Activated CD4-positive, alpha-beta T cell treated with anti-CD3 and anti-CD28 coated beads, Interleukin-2, amount 10 ng/mL, durations not matched to agents 24 days and 14 days (primary cell): Measurements from ENCODE around the gene ZNF174. TPM values are rescaled to one million over a fixed set of nuclear protein-coding genes. Genes with fewer than 3 reads are reported as not detected.
A peak's percentile ranks its signal among the peaks of the same experiment; 100 is the strongest.

ENCODE experiments used
- DNase-seq: peaks from one replicate; pipeline ENCODE4 v3.0.0; 2022
- H3K27ac Mint-ChIP-seq: one replicate; pipeline ENCODE4 v1.8.0; 2022; ENCODE audit warnings: mild to moderate bottlenecking, mixed read lengths
- H3K27me3 Mint-ChIP-seq: one replicate; pipeline ENCODE4 v1.8.0; 2022; ENCODE audit warnings: mixed read lengths
- H3K36me3 Mint-ChIP-seq: one replicate; pipeline ENCODE4 v1.8.0; 2022; ENCODE audit warnings: low read depth, mild to moderate bottlenecking, mixed read lengths
- H3K4me1 Mint-ChIP-seq: one replicate; pipeline ENCODE4 v1.8.0; 2021; ENCODE audit warnings: mixed read lengths
- H3K4me3 Mint-ChIP-seq: one replicate; pipeline ENCODE4 v1.8.0; 2022; ENCODE audit warnings: mild to moderate bottlenecking, moderate library complexity, mixed read lengths
- H3K9me3 Mint-ChIP-seq: one replicate; pipeline ENCODE4 v1.8.0; 2021; ENCODE audit warnings: mixed read lengths
- intact Hi-C: fragments of 100-400 bp; cut with micrococcal nuclease; formaldehyde crosslinking; loops from one replicate; pipeline ENCODE4 v1.15.1; 2023
- total RNA-seq: library from RNA; stranded (reverse); gene quantifications from 2 replicates; pipeline ENCODE4 v1.2.3, GENCODE V29; 2022

The ZNF174 gene
- 10.1 and 11.4 TPM in 2 replicates for total RNA-seq

GRCh38 chr16:3400779-3401688 lies at the start of gene ZNF174, which contains the start of gene ZSCAN32:
Gene ZNF174 (plus strand): TSS chr16:3401215. CDS start chr16:3402005, 790 bp downstream.
Gene ZSCAN32 (minus strand): TSS chr16:3401004. CDS start chr16:3397557, 3,447 bp downstream.
- Mint-ChIP-seq H3K36me3 (peaks cover 74% of the 10 kb centered on the region), H3K4me1 (peaks cover 20% of the 10 kb centered on the region), H3K27me3 (no peaks in the 10 kb centered on the region), H3K27ac (peak within 1 kb of the TSS; percentile 86), H3K4me3 (peak within 1 kb of the TSS; percentile 90), H3K9me3 (peaks cover 27% of the 10 kb centered on the region)
- intact Hi-C loops = loop anchor here (1.0 to 5.0 kb wide), 5 partner anchors 42 to 137 kb away; partner anchors contain the start of genes CLUAP1, NAA60, ZNF263 and ZNF597
- DNase-seq = peak; percentile 100

GRCh38 chr16:3355589-3355988 lies 45.4 kb upstream of the ZNF174 start, which contains the start of gene OR2C1:
Gene OR2C1 (plus strand): TSS chr16:3355889. CDS start chr16:3355941, 52 bp downstream.
- H3K27me3 Mint-ChIP-seq = no peaks in the 10 kb centered on the region
- DNase-seq = no peak
- no peaks in the 10 kb centered on the region for H3K36me3 Mint-ChIP-seq
- intact Hi-C loops = no loop called here
- H3K27ac Mint-ChIP-seq = no peak within 1 kb of the TSS
- peaks cover 26% of the 10 kb centered on the region for H3K9me3 Mint-ChIP-seq
- H3K4me1 Mint-ChIP-seq = no peaks in the 10 kb centered on the region
- no peak within 1 kb of the TSS for H3K4me3 Mint-ChIP-seq

- no peak overlapping the region for H3K4me3 Mint-ChIP-seq
- no peaks in the 10 kb centered on the region for H3K27me3 Mint-ChIP-seq
- no peak for DNase-seq
- intact Hi-C loops = no loop called here
- no peaks in the 10 kb centered on the region for H3K4me1 Mint-ChIP-seq
- H3K9me3 Mint-ChIP-seq = peaks cover 30% of the 10 kb centered on the region
- H3K36me3 Mint-ChIP-seq = no peaks in the 10 kb centered on the region
- H3K27ac Mint-ChIP-seq = no peak overlapping the region
Observed at GRCh38 chr16:3356118-3356517, 44.9 kb upstream of the ZNF174 start.

- Mint-ChIP-seq H3K36me3 (peaks cover 2% of the 10 kb centered on the region), H3K27me3 (no peaks in the 10 kb centered on the region), H3K4me3 (no peak overlapping the region), H3K4me1 (no peaks in the 10 kb centered on the region), H3K9me3 (peaks cover 29% of the 10 kb centered on the region), H3K27ac (no peak overlapping the region)
- intact Hi-C loops = no loop called here
- no peak for DNase-seq
Observed at GRCh38 chr16:3358871-3359270, 42.1 kb upstream of the ZNF174 start.

GRCh38 chr16:3362931-3363330 lies 38.1 kb upstream of the ZNF174 start:
- H3K27ac Mint-ChIP-seq = no peak overlapping the region
- no peak overlapping the region for H3K4me3 Mint-ChIP-seq
- intact Hi-C loops = no loop called here
- no peak for DNase-seq
- H3K9me3 Mint-ChIP-seq = peaks cover 20% of the 10 kb centered on the region
- no peaks in the 10 kb centered on the region for H3K27me3 Mint-ChIP-seq
- H3K4me1 Mint-ChIP-seq = peaks cover 1% of the 10 kb centered on the region
- H3K36me3 Mint-ChIP-seq = peaks cover 13% of the 10 kb centered on the region

- Mint-ChIP-seq H3K27ac (no peak overlapping the region), H3K4me3 (no peak overlapping the region), H3K4me1 (peaks cover 1% of the 10 kb centered on the region), H3K9me3 (peaks cover 20% of the 10 kb centered on the region), H3K27me3 (no peaks in the 10 kb centered on the region), H3K36me3 (peaks cover 13% of the 10 kb centered on the region)
- no peak for DNase-seq
- intact Hi-C loops = no loop called here
Observed at GRCh38 chr16:3363793-3364192, 37.2 kb upstream of the ZNF174 start.

GRCh38 chr16:3364774-3365427 lies 36.1 kb upstream of the ZNF174 start:
- intact Hi-C loops = no loop called here
- Mint-ChIP-seq H3K36me3 (peaks cover 13% of the 10 kb centered on the region), H3K4me1 (peaks cover 1% of the 10 kb centered on the region), H3K27ac (peak overlapping the region; percentile 78), H3K4me3 (peak overlapping the region; percentile 73), H3K9me3 (peaks cover 15% of the 10 kb centered on the region), H3K27me3 (no peaks in the 10 kb centered on the region)
- peak; percentile 89 for DNase-seq

GRCh38 chr16:3369073-3369472 lies 31.9 kb upstream of the ZNF174 start:
- intact Hi-C loops = no loop called here
- peaks cover 10% of the 10 kb centered on the region for H3K36me3 Mint-ChIP-seq
- no peak for DNase-seq
- peaks cover 6% of the 10 kb centered on the region for H3K9me3 Mint-ChIP-seq
- H3K4me3 Mint-ChIP-seq = no peak overlapping the region
- H3K27ac Mint-ChIP-seq = no peak overlapping the region
- H3K4me1 Mint-ChIP-seq = peaks cover 1% of the 10 kb centered on the region
- H3K27me3 Mint-ChIP-seq = no peaks in the 10 kb centered on the region

- Mint-ChIP-seq H3K4me1 (no peaks in the 10 kb centered on the region), H3K4me3 (no peak overlapping the region), H3K27ac (no peak overlapping the region), H3K27me3 (no peaks in the 10 kb centered on the region), H3K9me3 (peaks cover 37% of the 10 kb centered on the region), H3K36me3 (peaks cover 11% of the 10 kb centered on the region)
- DNase-seq = no peak
- intact Hi-C loops = no loop called here
Observed at GRCh38 chr16:3375680-3376079, 25.3 kb upstream of the ZNF174 start.

- H3K27ac Mint-ChIP-seq = no peak overlapping the region
- DNase-seq = no peak
- no peak overlapping the region for H3K4me3 Mint-ChIP-seq
- no peaks in the 10 kb centered on the region for H3K4me1 Mint-ChIP-seq
- H3K9me3 Mint-ChIP-seq = peaks cover 44% of the 10 kb centered on the region
- H3K36me3 Mint-ChIP-seq = peaks cover 31% of the 10 kb centered on the region
- no peaks in the 10 kb centered on the region for H3K27me3 Mint-ChIP-seq
- intact Hi-C loops = no loop called here
Observed at GRCh38 chr16:3377917-3378316, 23.1 kb upstream of the ZNF174 start.

GRCh38 chr16:3383045-3383448 lies 18.0 kb upstream of the ZNF174 start:
- DNase-seq = no peak
- peaks cover 37% of the 10 kb centered on the region for H3K9me3 Mint-ChIP-seq
- H3K27ac Mint-ChIP-seq = no peak overlapping the region
- no peak overlapping the region for H3K4me3 Mint-ChIP-seq
- no peaks in the 10 kb centered on the region for H3K27me3 Mint-ChIP-seq
- peaks cover 77% of the 10 kb centered on the region for H3K36me3 Mint-ChIP-seq
- intact Hi-C loops = no loop called here
- no peaks in the 10 kb centered on the region for H3K4me1 Mint-ChIP-seq

GRCh38 chr16:3388325-3388724 lies 12.7 kb upstream of the ZNF174 start:
- H3K27ac Mint-ChIP-seq = no peak overlapping the region
- peaks cover 34% of the 10 kb centered on the region for H3K9me3 Mint-ChIP-seq

GRCh38 chr16:3389663-3390338 lies 11.2 kb upstream of the ZNF174 start:
- Mint-ChIP-seq H3K27me3 (no peaks in the 10 kb centered on the region), H3K36me3 (peaks cover 87% of the 10 kb centered on the region), H3K27ac (no peak overlapping the region), H3K9me3 (peaks cover 36% of the 10 kb centered on the region), H3K4me1 (peaks cover 5% of the 10 kb centered on the region), H3K4me3 (no peak overlapping the region)
- intact Hi-C loops = no loop called here
- DNase-seq = no peak

More at GRCh38 chr16:3388325-3388724, 12.7 kb upstream of the ZNF174 start:
- Mint-ChIP-seq H3K27me3 (no peaks in the 10 kb centered on the region), H3K4me3 (no peak overlapping the region), H3K4me1 (no peaks in the 10 kb centered on the region), H3K36me3 (peaks cover 87% of the 10 kb centered on the region)
- intact Hi-C loops = no loop called here
- no peak for DNase-seq
